HEK293 (cell line): ENCODE measurements around the gene ZMYND10.

Experiments
- CTCF ChIA-PET: fragments of 350-600 bp; formaldehyde crosslinking; extraction: SDS; loops from one replicate; lab custom pipeline; 2021; ENCODE audit warnings: antibody characterized with exemption; lab: Yijun Ruan, JAX
- POLR2A ChIA-PET: fragments of 300-600 bp; formaldehyde crosslinking; extraction: SDS; loops from one replicate; lab custom pipeline; 2020; ENCODE audit warnings: antibody characterized with exemption, inconsistent platforms; lab: Yijun Ruan, JAX
- H3K27ac ChIP-seq: fragments of 200-500 bp; sonication (Bioruptor generic); 2 replicates; pipeline ENCODE4 v1.5.1; 2014; ENCODE audit warnings: low read depth, low read length, control low read depth, inconsistent platforms; ENCODE audit errors: extremely low read depth
- H3K36me3 ChIP-seq, 2 experiments: fragments of 200-500 bp in 1 of 2; sonication (Bioruptor generic) in 1 of 2; 1 replicate in 1 of 2; 2 replicates in 1 of 2; pipeline ENCODE4 v1.5.1; 2014 to 2017; ENCODE audit warnings: inconsistent platforms in 2 of 2, low read length in 2 of 2; ENCODE audit not compliant: control insufficient read depth in 2 of 2, insufficient read depth in 1 of 2
- H3K4me1 ChIP-seq: fragments of 200-500 bp; sonication (Bioruptor generic); 2 replicates; pipeline ENCODE4 v1.5.1; 2014; ENCODE audit warnings: mild to moderate bottlenecking, low read length, inconsistent platforms; ENCODE audit not compliant: control insufficient read depth, insufficient read depth
- H3K4me3 ChIP-seq: 2 replicates; pipeline ENCODE4 v1.5.1; 2011; ENCODE audit warnings: low read depth, mild to moderate bottlenecking, control low read depth, low read length, moderate library complexity
- H3K9me3 ChIP-seq: fragments of 200-500 bp; sonication (Bioruptor generic); 2 replicates; pipeline ENCODE4 v1.5.1; 2014; ENCODE audit warnings: low read depth, low read length, inconsistent platforms; ENCODE audit not compliant: control insufficient read depth, insufficient read depth
- GLIS2 ChIP-seq: fragments of 450-650 bp; formaldehyde crosslinking; IDR thresholded peaks from 2 replicates; pipeline ENCODE4 v1.5.1; 2016; ENCODE audit warnings: missing biosample characterization, missing genetic modification characterization
- MYNN ChIP-seq: fragments of 450-650 bp; formaldehyde crosslinking; IDR thresholded peaks from 2 replicates; pipeline ENCODE4 v1.5.1; 2016; ENCODE audit warnings: missing biosample characterization, missing genetic modification characterization, borderline replicate concordance
- OVOL3 ChIP-seq: fragments of 450-650 bp; formaldehyde crosslinking; IDR thresholded peaks from 2 replicates; pipeline ENCODE4 v1.5.1; 2016; ENCODE audit warnings: missing biosample characterization, missing genetic modification characterization
- TCF7L2 ChIP-seq: IDR thresholded peaks from 2 replicates; pipeline ENCODE4 v1.6.1; 2011; ENCODE audit warnings: low read depth, mild to moderate bottlenecking, inconsistent platforms, low read length, moderate library complexity, borderline replicate concordance
- ZBTB21 ChIP-seq: fragments of 450-650 bp; formaldehyde crosslinking; IDR thresholded peaks from 2 replicates; pipeline ENCODE4 v1.5.1; 2017; ENCODE audit warnings: missing biosample characterization, missing genetic modification characterization
- ZFP41 ChIP-seq: fragments of 450-650 bp; formaldehyde crosslinking; IDR thresholded peaks from 2 replicates; pipeline ENCODE4 v1.5.1; 2016; ENCODE audit warnings: missing biosample characterization, missing genetic modification characterization, borderline replicate concordance
- ZNF112 ChIP-seq: fragments of 450-650 bp; formaldehyde crosslinking; IDR thresholded peaks from 2 replicates; pipeline ENCODE4 v1.5.0; 2017; ENCODE audit warnings: missing biosample characterization, missing genetic modification characterization
- ZNF133 ChIP-seq: fragments of 450-650 bp; formaldehyde crosslinking; IDR thresholded peaks from 2 replicates; pipeline ENCODE4 v1.5.1; 2016; ENCODE audit warnings: missing biosample characterization, missing genetic modification characterization
- ZNF138 ChIP-seq: fragments of 450-650 bp; formaldehyde crosslinking; IDR thresholded peaks from 2 replicates; pipeline ENCODE4 v1.5.1; 2016; ENCODE audit warnings: missing biosample characterization, missing genetic modification characterization, borderline replicate concordance
- ZNF19 ChIP-seq: fragments of 450-650 bp; formaldehyde crosslinking; IDR thresholded peaks from 2 replicates; pipeline ENCODE4; 2016; ENCODE audit warnings: missing biosample characterization, missing genetic modification characterization, low read depth
- ZNF214 ChIP-seq: fragments of 450-650 bp; formaldehyde crosslinking; IDR thresholded peaks from 2 replicates; pipeline ENCODE4 v1.5.1; 2017; ENCODE audit warnings: missing biosample characterization, mild to moderate bottlenecking, missing genetic modification characterization, borderline replicate concordance
- ZNF324 ChIP-seq: fragments of 450-650 bp; formaldehyde crosslinking; IDR thresholded peaks from 2 replicates; pipeline ENCODE4 v1.5.1; 2016; ENCODE audit warnings: missing biosample characterization, missing genetic modification characterization
- ZNF350 ChIP-seq: fragments of 450-650 bp; formaldehyde crosslinking; IDR thresholded peaks from 2 replicates; pipeline ENCODE4 v1.5.0; 2017; ENCODE audit warnings: missing biosample characterization, mild to moderate bottlenecking, missing genetic modification characterization
- ZNF621 ChIP-seq: fragments of 450-650 bp; formaldehyde crosslinking; IDR thresholded peaks from 2 replicates; pipeline ENCODE4 v1.5.1; 2017; ENCODE audit warnings: missing biosample characterization, missing genetic modification characterization
- ZNF670 ChIP-seq: fragments of 450-650 bp; formaldehyde crosslinking; IDR thresholded peaks from 2 replicates; pipeline ENCODE4 v1.5.1; 2016; ENCODE audit warnings: missing biosample characterization, missing genetic modification characterization, low read depth
- ZNF837 ChIP-seq: fragments of 450-650 bp; formaldehyde crosslinking; IDR thresholded peaks from 2 replicates; pipeline ENCODE4 v1.5.1; 2016; ENCODE audit warnings: missing biosample characterization, missing genetic modification characterization
- TF ChIP-seq, protein P1 (sequence below): sonication (generic); formaldehyde crosslinking; IDR thresholded peaks from 2 replicates; pipeline ENCODE4 v1.8.1; 2022; ENCODE audit warnings: mild to moderate bottlenecking, moderate library complexity, missing genetic modification reagents
- TF ChIP-seq, protein P2 (sequence below): fragments of 450-650 bp; formaldehyde crosslinking; IDR thresholded peaks from 2 replicates; pipeline ENCODE4 v1.5.1; 2016; ENCODE audit warnings: missing biosample characterization, missing genetic modification characterization
- TF ChIP-seq, protein P3 (sequence below): fragments of 450-650 bp; formaldehyde crosslinking; IDR thresholded peaks from 2 replicates; pipeline ENCODE4 v1.5.1; 2016; ENCODE audit warnings: missing biosample characterization, missing genetic modification characterization
- TF ChIP-seq, protein P4 (sequence below): fragments of 450-650 bp; formaldehyde crosslinking; IDR thresholded peaks from 2 replicates; pipeline ENCODE4 v1.5.1; 2017; ENCODE audit warnings: missing biosample characterization, missing genetic modification characterization
- TF ChIP-seq, protein P5 (sequence below): fragments of 450-650 bp; formaldehyde crosslinking; IDR thresholded peaks from 2 replicates; pipeline ENCODE4 v1.5.1; 2017; ENCODE audit warnings: missing biosample characterization, missing genetic modification characterization
- TF ChIP-seq, protein P6 (sequence below): fragments of 450-650 bp; formaldehyde crosslinking; IDR thresholded peaks from 2 replicates; pipeline ENCODE4; 2016; ENCODE audit warnings: missing biosample characterization, missing genetic modification characterization
- TF ChIP-seq, protein P7 (sequence below): fragments of 450-650 bp; formaldehyde crosslinking; IDR thresholded peaks from 2 replicates; pipeline ENCODE4 v1.5.1; 2016; ENCODE audit warnings: missing biosample characterization, missing genetic modification characterization, borderline replicate concordance

Gene ZMYND10

DNA sequence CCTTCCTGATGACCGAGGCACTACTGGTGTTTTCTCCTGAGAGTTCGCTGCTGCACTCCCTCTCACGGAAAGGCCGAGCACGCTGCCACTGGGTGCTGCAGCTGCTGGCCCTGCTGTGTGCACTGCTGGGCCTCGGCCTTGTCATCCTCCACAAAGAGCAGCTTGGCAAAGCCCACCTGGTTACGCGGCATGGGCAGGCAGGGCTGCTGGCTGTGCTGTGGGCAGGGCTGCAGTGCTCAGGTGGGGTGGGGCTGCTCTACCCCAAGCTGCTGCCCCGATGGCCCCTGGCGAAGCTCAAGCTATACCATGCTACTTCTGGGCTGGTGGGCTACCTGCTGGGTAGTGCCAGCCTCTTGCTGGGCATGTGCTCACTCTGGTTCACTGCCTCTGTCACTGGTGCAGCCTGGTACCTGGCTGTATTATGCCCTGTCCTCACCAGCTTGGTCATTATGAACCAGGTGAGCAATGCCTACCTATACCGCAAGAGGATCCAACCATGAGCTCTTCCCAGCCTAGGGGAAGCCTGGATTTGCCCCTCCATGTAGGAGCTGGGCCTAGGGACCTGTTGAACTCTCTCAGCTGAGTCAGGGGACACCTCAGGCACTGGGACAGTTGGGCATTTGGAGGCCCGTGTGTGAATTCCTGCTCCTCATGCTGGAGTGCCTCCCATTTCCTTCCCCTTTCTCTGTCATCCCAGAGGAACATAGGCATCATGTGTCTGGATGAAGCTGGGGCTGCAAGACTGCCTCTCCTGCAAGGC is 7.9 kb upstream of the ZMYND10 start:
- peaks cover 0 to 69% of the 10 kb centered on the region in 2 experiments; a peak in 1 of 3 replicates for H3K36me3 ChIP-seq
- POLR2A ChIA-PET: interaction anchor here (0.7 to 3.1 kb wide), 6 partner anchors 9 to 630 kb away, joined by 3 to 23 read pairs (median 4); partner anchors contain the start of genes GMPPB, HEMK1, HYAL3 and NAA80
- TF ChIP-seq ZNF112 (tag by site-specific recombination) (no peak), MYNN (tag by site-specific recombination) (no peak), ZFP41 (tag by site-specific recombination) (no peak), ZNF621 (tag by site-specific recombination) (no peak), ZNF350 (no peak), GLIS2 (0 out of 2 replicates have a peak, but pooled peaks have one; percentile 22), ZNF837 (tag by site-specific recombination) (no peak), OVOL3 (tag by site-specific recombination) (no peak), ZNF138 (tag by site-specific recombination) (no peak), ZNF19 (tag by site-specific recombination) (no peak), TCF7L2 (no peak), ZNF133 (tag by site-specific recombination) (no peak), ZBTB21 (tag by site-specific recombination) (no peak), ZNF214 (tag by site-specific recombination) (no peak), ZNF670 (tag by site-specific recombination) (no peak), ZNF324 (tag by site-specific recombination) (no peak)
- TF ChIP-seq, protein P1, sequence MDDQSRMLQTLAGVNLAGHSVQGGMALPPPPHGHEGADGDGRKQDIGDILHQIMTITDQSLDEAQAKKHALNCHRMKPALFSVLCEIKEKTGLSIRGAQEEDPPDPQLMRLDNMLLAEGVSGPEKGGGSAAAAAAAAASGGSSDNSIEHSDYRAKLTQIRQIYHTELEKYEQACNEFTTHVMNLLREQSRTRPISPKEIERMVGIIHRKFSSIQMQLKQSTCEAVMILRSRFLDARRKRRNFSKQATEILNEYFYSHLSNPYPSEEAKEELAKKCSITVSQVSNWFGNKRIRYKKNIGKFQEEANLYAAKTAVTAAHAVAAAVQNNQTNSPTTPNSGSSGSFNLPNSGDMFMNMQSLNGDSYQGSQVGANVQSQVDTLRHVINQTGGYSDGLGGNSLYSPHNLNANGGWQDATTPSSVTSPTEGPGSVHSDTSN (CRISPR knock-in tag): no peak
- TF ChIP-seq, protein P2, sequence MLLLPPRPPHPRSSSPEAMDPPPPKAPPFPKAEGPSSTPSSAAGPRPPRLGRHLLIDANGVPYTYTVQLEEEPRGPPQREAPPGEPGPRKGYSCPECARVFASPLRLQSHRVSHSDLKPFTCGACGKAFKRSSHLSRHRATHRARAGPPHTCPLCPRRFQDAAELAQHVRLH: no peak
- TF ChIP-seq, protein P3, sequence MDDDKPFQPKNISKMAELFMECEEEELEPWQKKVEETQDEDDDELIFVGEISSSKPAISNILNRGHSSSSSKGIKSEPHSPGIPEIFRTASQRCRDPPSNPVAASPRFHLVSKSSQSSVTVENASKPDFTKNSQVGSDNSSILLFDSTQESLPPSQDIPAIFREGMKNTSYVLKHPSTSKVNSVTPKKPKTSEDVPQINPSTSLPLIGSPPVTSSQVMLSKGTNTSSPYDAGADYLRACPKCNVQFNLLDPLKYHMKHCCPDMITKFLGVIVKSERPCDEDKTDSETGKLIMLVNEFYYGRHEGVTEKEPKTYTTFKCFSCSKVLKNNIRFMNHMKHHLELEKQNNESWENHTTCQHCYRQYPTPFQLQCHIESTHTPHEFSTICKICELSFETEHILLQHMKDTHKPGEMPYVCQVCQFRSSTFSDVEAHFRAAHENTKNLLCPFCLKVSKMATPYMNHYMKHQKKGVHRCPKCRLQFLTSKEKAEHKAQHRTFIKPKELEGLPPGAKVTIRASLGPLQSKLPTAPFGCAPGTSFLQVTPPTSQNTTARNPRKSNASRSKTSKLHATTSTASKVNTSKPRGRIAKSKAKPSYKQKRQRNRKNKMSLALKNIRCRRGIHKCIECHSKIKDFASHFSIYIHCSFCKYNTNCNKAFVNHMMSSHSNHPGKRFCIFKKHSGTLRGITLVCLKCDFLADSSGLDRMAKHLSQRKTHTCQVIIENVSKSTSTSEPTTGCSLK: no peak
- TF ChIP-seq, protein P4, sequence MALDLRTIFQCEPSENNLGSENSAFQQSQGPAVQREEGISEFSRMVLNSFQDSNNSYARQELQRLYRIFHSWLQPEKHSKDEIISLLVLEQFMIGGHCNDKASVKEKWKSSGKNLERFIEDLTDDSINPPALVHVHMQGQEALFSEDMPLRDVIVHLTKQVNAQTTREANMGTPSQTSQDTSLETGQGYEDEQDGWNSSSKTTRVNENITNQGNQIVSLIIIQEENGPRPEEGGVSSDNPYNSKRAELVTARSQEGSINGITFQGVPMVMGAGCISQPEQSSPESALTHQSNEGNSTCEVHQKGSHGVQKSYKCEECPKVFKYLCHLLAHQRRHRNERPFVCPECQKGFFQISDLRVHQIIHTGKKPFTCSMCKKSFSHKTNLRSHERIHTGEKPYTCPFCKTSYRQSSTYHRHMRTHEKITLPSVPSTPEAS (tag by site-specific recombination): no peak
- TF ChIP-seq, protein P5, sequence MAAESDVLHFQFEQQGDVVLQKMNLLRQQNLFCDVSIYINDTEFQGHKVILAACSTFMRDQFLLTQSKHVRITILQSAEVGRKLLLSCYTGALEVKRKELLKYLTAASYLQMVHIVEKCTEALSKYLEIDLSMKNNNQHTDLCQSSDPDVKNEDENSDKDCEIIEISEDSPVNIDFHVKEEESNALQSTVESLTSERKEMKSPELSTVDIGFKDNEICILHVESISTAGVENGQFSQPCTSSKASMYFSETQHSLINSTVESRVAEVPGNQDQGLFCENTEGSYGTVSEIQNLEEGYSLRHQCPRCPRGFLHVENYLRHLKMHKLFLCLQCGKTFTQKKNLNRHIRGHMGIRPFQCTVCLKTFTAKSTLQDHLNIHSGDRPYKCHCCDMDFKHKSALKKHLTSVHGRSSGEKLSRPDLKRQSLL (tag by site-specific recombination): no peak
- TF ChIP-seq, protein P6, sequence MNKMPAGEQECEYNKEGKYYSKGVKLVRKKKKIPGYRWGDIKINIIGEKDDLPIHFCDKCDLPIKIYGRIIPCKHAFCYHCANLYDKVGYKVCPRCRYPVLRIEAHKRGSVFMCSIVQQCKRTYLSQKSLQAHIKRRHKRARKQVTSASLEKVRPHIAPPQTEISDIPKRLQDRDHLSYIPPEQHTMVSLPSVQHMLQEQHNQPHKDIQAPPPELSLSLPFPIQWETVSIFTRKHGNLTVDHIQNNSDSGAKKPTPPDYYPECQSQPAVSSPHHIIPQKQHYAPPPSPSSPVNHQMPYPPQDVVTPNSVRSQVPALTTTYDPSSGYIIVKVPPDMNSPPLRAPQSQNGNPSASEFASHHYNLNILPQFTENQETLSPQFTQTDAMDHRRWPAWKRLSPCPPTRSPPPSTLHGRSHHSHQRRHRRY: no peak
- TF ChIP-seq, protein P7, sequence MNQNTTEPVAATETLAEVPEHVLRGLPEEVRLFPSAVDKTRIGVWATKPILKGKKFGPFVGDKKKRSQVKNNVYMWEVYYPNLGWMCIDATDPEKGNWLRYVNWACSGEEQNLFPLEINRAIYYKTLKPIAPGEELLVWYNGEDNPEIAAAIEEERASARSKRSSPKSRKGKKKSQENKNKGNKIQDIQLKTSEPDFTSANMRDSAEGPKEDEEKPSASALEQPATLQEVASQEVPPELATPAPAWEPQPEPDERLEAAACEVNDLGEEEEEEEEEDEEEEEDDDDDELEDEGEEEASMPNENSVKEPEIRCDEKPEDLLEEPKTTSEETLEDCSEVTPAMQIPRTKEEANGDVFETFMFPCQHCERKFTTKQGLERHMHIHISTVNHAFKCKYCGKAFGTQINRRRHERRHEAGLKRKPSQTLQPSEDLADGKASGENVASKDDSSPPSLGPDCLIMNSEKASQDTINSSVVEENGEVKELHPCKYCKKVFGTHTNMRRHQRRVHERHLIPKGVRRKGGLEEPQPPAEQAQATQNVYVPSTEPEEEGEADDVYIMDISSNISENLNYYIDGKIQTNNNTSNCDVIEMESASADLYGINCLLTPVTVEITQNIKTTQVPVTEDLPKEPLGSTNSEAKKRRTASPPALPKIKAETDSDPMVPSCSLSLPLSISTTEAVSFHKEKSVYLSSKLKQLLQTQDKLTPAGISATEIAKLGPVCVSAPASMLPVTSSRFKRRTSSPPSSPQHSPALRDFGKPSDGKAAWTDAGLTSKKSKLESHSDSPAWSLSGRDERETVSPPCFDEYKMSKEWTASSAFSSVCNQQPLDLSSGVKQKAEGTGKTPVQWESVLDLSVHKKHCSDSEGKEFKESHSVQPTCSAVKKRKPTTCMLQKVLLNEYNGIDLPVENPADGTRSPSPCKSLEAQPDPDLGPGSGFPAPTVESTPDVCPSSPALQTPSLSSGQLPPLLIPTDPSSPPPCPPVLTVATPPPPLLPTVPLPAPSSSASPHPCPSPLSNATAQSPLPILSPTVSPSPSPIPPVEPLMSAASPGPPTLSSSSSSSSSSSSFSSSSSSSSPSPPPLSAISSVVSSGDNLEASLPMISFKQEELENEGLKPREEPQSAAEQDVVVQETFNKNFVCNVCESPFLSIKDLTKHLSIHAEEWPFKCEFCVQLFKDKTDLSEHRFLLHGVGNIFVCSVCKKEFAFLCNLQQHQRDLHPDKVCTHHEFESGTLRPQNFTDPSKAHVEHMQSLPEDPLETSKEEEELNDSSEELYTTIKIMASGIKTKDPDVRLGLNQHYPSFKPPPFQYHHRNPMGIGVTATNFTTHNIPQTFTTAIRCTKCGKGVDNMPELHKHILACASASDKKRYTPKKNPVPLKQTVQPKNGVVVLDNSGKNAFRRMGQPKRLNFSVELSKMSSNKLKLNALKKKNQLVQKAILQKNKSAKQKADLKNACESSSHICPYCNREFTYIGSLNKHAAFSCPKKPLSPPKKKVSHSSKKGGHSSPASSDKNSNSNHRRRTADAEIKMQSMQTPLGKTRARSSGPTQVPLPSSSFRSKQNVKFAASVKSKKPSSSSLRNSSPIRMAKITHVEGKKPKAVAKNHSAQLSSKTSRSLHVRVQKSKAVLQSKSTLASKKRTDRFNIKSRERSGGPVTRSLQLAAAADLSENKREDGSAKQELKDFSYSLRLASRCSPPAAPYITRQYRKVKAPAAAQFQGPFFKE (tag by site-specific recombination): no peak

More for the DNA sequence above, 7.9 kb upstream of the ZMYND10 start:
- Histone ChIP-seq H3K27ac (no peak overlapping the region; the same call in 1 of the 2 replicates), H3K9me3 (no peaks in the 10 kb centered on the region), H3K4me3 (no peak overlapping the region), H3K4me1 (no peaks in the 10 kb centered on the region)
- CTCF ChIA-PET: interaction anchor here (0.7 to 1.0 kb wide), 3 partner anchors 9 to 196 kb away, joined by 3 to 5 read pairs (median 4); no protein-coding TSS in a partner anchor
